GM23248 (cell line): ENCODE measurements around the gene TKT.

Experiments used
- EZH2 ChIP-seq: fragments of 200-600 bp; sonication (generic); IDR thresholded peaks from 2 replicates; pipeline ENCODE4 v1.6.1; 2018; ENCODE audit warnings: antibody characterized with exemption, mild to moderate bottlenecking; ENCODE audit not compliant: insufficient read depth, poor library complexity, severe bottlenecking
- EZH2phosphoT487 ChIP-seq: fragments of 200-600 bp; sonication (generic); IDR thresholded peaks from 2 replicates; pipeline ENCODE4 v1.6.1; 2018; ENCODE audit warnings: antibody characterized with exemption, moderate library complexity, mild to moderate bottlenecking, low read depth; ENCODE audit not compliant: insufficient read depth

DNA sequence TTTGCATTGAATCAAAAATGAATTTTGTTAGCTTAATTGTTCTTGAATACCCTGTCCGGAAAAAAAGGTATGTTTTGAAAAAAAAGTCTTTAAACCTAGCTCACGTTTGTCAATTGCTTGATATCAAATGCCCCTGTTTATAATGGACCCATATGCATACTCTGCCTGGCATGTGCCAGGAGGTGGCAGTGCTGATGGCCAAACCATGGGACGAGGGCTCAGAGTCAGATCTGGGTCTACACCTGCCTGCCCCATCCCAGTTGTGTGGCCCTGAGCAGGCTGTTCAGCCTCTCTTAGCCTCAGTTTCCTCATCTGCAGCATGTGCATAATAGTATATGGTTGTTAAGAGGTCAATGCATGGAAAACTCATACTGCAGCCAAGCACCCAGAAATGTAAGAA is 56.0 kb downstream of the TKT start:
- TF ChIP-seq EZH2phosphoT487 (no peak), EZH2 (no peak)
